PC-9 (cell line): Measurements from ENCODE around the gene GEMIN8.

Experiments used
- CTCF ChIP-seq: fragments of 200-600 bp; sonication (generic); conservative IDR thresholded peaks from 2 replicates; pipeline ENCODE4 v1.6.1; 2017; ENCODE audit warnings: mixed run types, antibody characterized with exemption, mild to moderate bottlenecking, moderate library complexity
- EZH2 ChIP-seq: fragments of 200-600 bp; sonication (generic); IDR thresholded peaks from 2 replicates; pipeline ENCODE4 v1.8.0; 2017; ENCODE audit warnings: antibody characterized with exemption, low read depth

- TF ChIP-seq CTCF (no peak), EZH2 (no peak)
Measured at GRCh38 chrX:14073556-14073955, 43.9 kb upstream of the GEMIN8 start.
